NT2/D1 (cell line): ENCODE results near the gene SHC3.

Experiments
- DNase-seq: peaks from one replicate; pipeline ENCODE4 v3.0.0-alpha.2; 2011; ENCODE audit warnings: low read depth, low spot score
- H3K27me3 ChIP-seq: 2 replicates; pipeline ENCODE4 v1.6.0; 2011; ENCODE audit warnings: mild to moderate bottlenecking; ENCODE audit not compliant: insufficient read length, insufficient read depth
- H3K36me3 ChIP-seq: 2 replicates; pipeline ENCODE4 v1.6.1; 2011; ENCODE audit warnings: mild to moderate bottlenecking, low read length, mixed read lengths; ENCODE audit not compliant: insufficient read depth, insufficient read length
- H3K4me1 ChIP-seq: 2 replicates; pipeline ENCODE4 v1.5.1; 2011; ENCODE audit not compliant: insufficient read depth, insufficient read length
- H3K4me3 ChIP-seq: 2 replicates; pipeline ENCODE4 v1.5.1; 2011; ENCODE audit warnings: low read depth; ENCODE audit not compliant: insufficient read length
- H3K9ac ChIP-seq: 2 replicates; pipeline ENCODE4 v1.6.0; 2011; ENCODE audit warnings: low read depth; ENCODE audit not compliant: insufficient read length
- H3K9me3 ChIP-seq: 2 replicates; pipeline ENCODE4 v1.5.1; 2011; ENCODE audit warnings: mild to moderate bottlenecking, low read length; ENCODE audit not compliant: insufficient read depth
- SUZ12 ChIP-seq: IDR thresholded peaks from 2 replicates; pipeline ENCODE4 v1.6.1; 2011; ENCODE audit not compliant: insufficient read length, insufficient read depth; ENCODE audit errors: extremely low read depth
- YY1 ChIP-seq: IDR thresholded peaks from 2 replicates; pipeline ENCODE4 v1.6.1; 2011; ENCODE audit not compliant: insufficient read length, insufficient read depth
- ZNF274 ChIP-seq: IDR thresholded peaks from 2 replicates; pipeline ENCODE4 v1.6.1; 2011; ENCODE audit warnings: mild to moderate bottlenecking, low read depth, low read length

SHC3 gene

GRCh38 chr9:89022902-89023301 lies 155.7 kb downstream of the SHC3 start:
- no peaks in the 10 kb centered on the region for H3K36me3 ChIP-seq
- H3K9me3 ChIP-seq = no peaks in the 10 kb centered on the region
- peaks cover 9% of the 10 kb centered on the region for H3K4me1 ChIP-seq
- H3K4me3 ChIP-seq = no peak overlapping the region
- no peaks in the 10 kb centered on the region for H3K27me3 ChIP-seq
- no peak for DNase-seq
- no peak overlapping the region for H3K9ac ChIP-seq
- TF ChIP-seq SUZ12 = no peak

GRCh38 chr9:89022001-89022759 lies 156.4 kb downstream of the SHC3 start:
- no peaks in the 10 kb centered on the region for H3K36me3 ChIP-seq
- H3K4me3 ChIP-seq = no peak overlapping the region
- DNase-seq = no peak
- no peak overlapping the region for H3K9ac ChIP-seq
- TF ChIP-seq SUZ12 = no peak
- no peak for TF ChIP-seq YY1
- no peak for TF ChIP-seq ZNF274
- H3K27me3 ChIP-seq = no peaks in the 10 kb centered on the region
- peaks cover 9% of the 10 kb centered on the region for H3K4me1 ChIP-seq
- H3K9me3 ChIP-seq = no peaks in the 10 kb centered on the region

GRCh38 chr9:89021154-89021803 lies 157.3 kb downstream of the SHC3 start:
- no peak for DNase-seq
- TF ChIP-seq ZNF274 = no peak

GRCh38 chr9:89020754-89021153 lies 157.9 kb downstream of the SHC3 start:
- DNase-seq = no peak
- TF ChIP-seq YY1 = no peak

More at GRCh38 chr9:89021154-89021803, 157.3 kb downstream of the SHC3 start:
- Histone ChIP-seq H3K9ac (no peak overlapping the region), H3K4me3 (no peak overlapping the region), H3K36me3 (no peaks in the 10 kb centered on the region), H3K9me3 (no peaks in the 10 kb centered on the region), H3K27me3 (no peaks in the 10 kb centered on the region), H3K4me1 (peaks cover 9% of the 10 kb centered on the region)

GRCh38 chr9:89015336-89015735 lies 163.3 kb downstream of the SHC3 start:
- H3K4me3 ChIP-seq = no peak overlapping the region
- no peak for DNase-seq
- TF ChIP-seq ZNF274 (no peak), YY1 (no peak), SUZ12 (no peak)
- H3K9ac ChIP-seq = no peak overlapping the region
- no peaks in the 10 kb centered on the region for H3K36me3 ChIP-seq
- H3K27me3 ChIP-seq = no peaks in the 10 kb centered on the region
- no peaks in the 10 kb centered on the region for H3K9me3 ChIP-seq
- peaks cover 7% of the 10 kb centered on the region for H3K4me1 ChIP-seq

More at GRCh38 chr9:89020754-89021153, 157.9 kb downstream of the SHC3 start:
- no peak overlapping the region for H3K4me3 ChIP-seq
- H3K4me1 ChIP-seq = peaks cover 9% of the 10 kb centered on the region
- no peaks in the 10 kb centered on the region for H3K9me3 ChIP-seq
- H3K36me3 ChIP-seq = no peaks in the 10 kb centered on the region
- H3K27me3 ChIP-seq = no peaks in the 10 kb centered on the region
- no peak overlapping the region for H3K9ac ChIP-seq

GRCh38 chr9:89014153-89014552 lies 164.5 kb downstream of the SHC3 start:
- no peaks in the 10 kb centered on the region for H3K36me3 ChIP-seq
- DNase-seq = no peak
- no peaks in the 10 kb centered on the region for H3K9me3 ChIP-seq
- H3K9ac ChIP-seq = no peak overlapping the region
- peaks cover 7% of the 10 kb centered on the region for H3K4me1 ChIP-seq
- no peaks in the 10 kb centered on the region for H3K27me3 ChIP-seq
- no peak for TF ChIP-seq SUZ12
- TF ChIP-seq YY1 = no peak
- no peak for TF ChIP-seq ZNF274
- no peak overlapping the region for H3K4me3 ChIP-seq

- Histone ChIP-seq H3K36me3 (no peaks in the 10 kb centered on the region), H3K4me1 (peaks cover 7% of the 10 kb centered on the region), H3K9me3 (no peaks in the 10 kb centered on the region), H3K4me3 (no peak overlapping the region), H3K9ac (no peak overlapping the region), H3K27me3 (no peaks in the 10 kb centered on the region)
- TF ChIP-seq YY1 (no peak), ZNF274 (no peak), SUZ12 (no peak)
- DNase-seq = no peak
Measured at GRCh38 chr9:89013660-89014059, 165.0 kb downstream of the SHC3 start.
